IMR-90 (cell line): ENCODE results near the gene HRNR. TPM values are rescaled to one million over a fixed set of nuclear protein-coding genes. Genes with fewer than 3 reads are reported as not detected.
A peak's percentile ranks its signal among the peaks of the same experiment; 100 is the strongest.

Experiments used
- ATAC-seq: fragments of 200-7000 bp; cut with Tn5 transposase; 2 replicates; pipeline ENCODE4 v1.9.1; 2020; ENCODE audit warnings: low read depth, mild to moderate bottlenecking, moderate library complexity
- BruUV-seq: library from RNA; stranded (reverse); fragments of 400-500 nt; replicated peaks from 2 replicates; lab custom pipeline; 2021; lab: Mats Ljungman, UMichigan
- CTCF ChIA-PET: fragments of 300-600 bp; formaldehyde crosslinking; extraction: SDS; loops from one replicate; lab custom pipeline; 2021; ENCODE audit warnings: antibody characterized with exemption; lab: Yijun Ruan, JAX
- POLR2A ChIA-PET: fragments of 300-600 bp; sonication (Branson Sonifier 250); formaldehyde crosslinking; loops from one replicate; lab custom pipeline; 2022; ENCODE audit warnings: antibody characterized with exemption; ENCODE audit not compliant: unreplicated experiment; lab: Charles Lee
- DNase-seq: peaks from one replicate; pipeline ENCODE4 v3.0.0; 2013
- H2AFZ ChIP-seq: replicated peaks from 2 replicates; pipeline ENCODE3; 2013; ENCODE audit warnings: low read length, mild to moderate bottlenecking; ENCODE audit not compliant: poor library complexity
- H2AK5ac ChIP-seq: 2 replicates; pipeline ENCODE4 v1.6.1; 2013; ENCODE audit warnings: low read depth, low read length, inconsistent platforms
- H2AK9ac ChIP-seq: replicated peaks from 2 replicates; pipeline ENCODE3; 2013; ENCODE audit warnings: mild to moderate bottlenecking, low read depth, low read length, moderate library complexity; ENCODE audit not compliant: poor library complexity
- H2BK120ac ChIP-seq: 2 replicates; pipeline ENCODE4 v1.6.1; 2013; ENCODE audit warnings: low read depth, low read length, inconsistent platforms
- H2BK15ac ChIP-seq: 3 replicates; pipeline ENCODE4 v1.6.1; 2013; ENCODE audit warnings: low read depth, low read length, inconsistent platforms
- H2BK20ac ChIP-seq: 2 replicates; pipeline ENCODE4 v1.6.1; 2013; ENCODE audit warnings: low read depth, mild to moderate bottlenecking, inconsistent platforms, low read length, moderate library complexity
- H2BK5ac ChIP-seq: 2 replicates; pipeline ENCODE4 v1.6.1; 2013; ENCODE audit warnings: mild to moderate bottlenecking, low read depth, low read length, inconsistent platforms; ENCODE audit not compliant: poor library complexity, severe bottlenecking
- H3K14ac ChIP-seq: replicated peaks from 2 replicates; pipeline ENCODE4 v1.6.1; 2013; ENCODE audit warnings: low read depth, low read length, inconsistent platforms
- H3K18ac ChIP-seq: 2 replicates; pipeline ENCODE4 v1.6.1; 2013; ENCODE audit warnings: low read depth, low read length, control low read depth
- H3K23ac ChIP-seq: 2 replicates; pipeline ENCODE4 v1.6.1; 2013; ENCODE audit warnings: low read depth, low read length, inconsistent platforms
- H3K27ac ChIP-seq: 2 replicates; pipeline ENCODE4 v1.5.1; 2013; ENCODE audit warnings: mild to moderate bottlenecking, control low read depth, low read length; ENCODE audit not compliant: insufficient read depth
- H3K27me3 ChIP-seq: 2 replicates; pipeline ENCODE4 v1.6.1; 2013; ENCODE audit warnings: low read length; ENCODE audit not compliant: control insufficient read depth, insufficient read depth
- H3K36me3 ChIP-seq: 2 replicates; pipeline ENCODE4 v1.6.1; 2013; ENCODE audit warnings: low read length, mixed read lengths; ENCODE audit not compliant: control insufficient read depth, insufficient read depth
- H3K4ac ChIP-seq: 2 replicates; pipeline ENCODE4 v1.6.1; 2013; ENCODE audit warnings: low read depth, low read length, inconsistent platforms
- H3K4me1 ChIP-seq: 2 replicates; pipeline ENCODE4 v1.6.1; 2013; ENCODE audit warnings: low read length, mixed read lengths; ENCODE audit not compliant: control insufficient read depth, insufficient read depth
- H3K4me2 ChIP-seq: 2 replicates; pipeline ENCODE4 v1.6.1; 2013; ENCODE audit warnings: low read depth, mild to moderate bottlenecking, control low read depth, low read length, moderate library complexity
- H3K4me3 ChIP-seq: 2 replicates; pipeline ENCODE4 v1.5.1; 2013; ENCODE audit warnings: low read depth, mild to moderate bottlenecking, control low read depth, low read length, moderate library complexity; ENCODE audit not compliant: insufficient read depth
- H3K56ac ChIP-seq: 2 replicates; pipeline ENCODE4 v1.6.1; 2013; ENCODE audit warnings: low read length, inconsistent platforms; ENCODE audit not compliant: insufficient read depth; ENCODE audit errors: extremely low read depth
- H3K79me1 ChIP-seq, 2 experiments: 2 replicates each; pipeline ENCODE4 v1.6.1; 2013; ENCODE audit warnings: low read length in 2 of 2, inconsistent platforms in 1 of 2, low read depth in 1 of 2
- H3K9ac ChIP-seq: 2 replicates; pipeline ENCODE4 v1.6.1; 2013; ENCODE audit warnings: low read depth, low read length, control low read depth
- H3K9me1 ChIP-seq: 2 replicates; pipeline ENCODE4 v1.6.1; 2013; ENCODE audit warnings: low read length, inconsistent platforms; ENCODE audit not compliant: insufficient read depth
- H3K9me3 ChIP-seq: 2 replicates; pipeline ENCODE4 v1.6.1; 2013; ENCODE audit warnings: low read length; ENCODE audit not compliant: control insufficient read depth, insufficient read depth
- H4K20me1 ChIP-seq: 2 replicates; pipeline ENCODE4 v1.6.1; 2013; ENCODE audit warnings: low read length, inconsistent platforms; ENCODE audit not compliant: insufficient read depth
- H4K5ac ChIP-seq: 2 replicates; pipeline ENCODE4 v1.6.1; 2013; ENCODE audit warnings: mild to moderate bottlenecking, low read depth, low read length, control low read depth
- H4K8ac ChIP-seq, 2 experiments: 2 replicates each; pipeline ENCODE4 v1.6.1; 2013; ENCODE audit warnings: low read depth in 2 of 2, low read length in 2 of 2, control low read depth in 1 of 2, inconsistent platforms in 1 of 2
- H4K91ac ChIP-seq: 2 replicates; pipeline ENCODE4 v1.6.1; 2013; ENCODE audit warnings: low read depth, low read length, inconsistent platforms; ENCODE audit not compliant: insufficient read depth
- CHD1 ChIP-seq: IDR thresholded peaks from 2 replicates; pipeline ENCODE4 v1.6.1; 2012; ENCODE audit warnings: low read depth, low read length, improper control_type of control experiment
- MAFK ChIP-seq: IDR thresholded peaks from 2 replicates; pipeline ENCODE4 v1.6.1; 2012; ENCODE audit warnings: low read depth, low read length, improper control_type of control experiment
- NFE2L2 ChIP-seq: fragments of 150-350 bp; IDR thresholded peaks from 2 replicates; pipeline ENCODE4 v1.6.1; 2016; ENCODE audit warnings: low read depth, mild to moderate bottlenecking, low read length
- RAD21 ChIP-seq: IDR thresholded peaks from 2 replicates; pipeline ENCODE4 v1.6.1; 2012; ENCODE audit warnings: low read length, improper control_type of control experiment
- WGBS, 2 experiments: methylation state at CpG; one replicate each; pipeline versions ENCODE4 v1.1.5 to v1.1.7; 2013; ENCODE audit warnings: missing lambda C conversion rate in 2 of 2; ENCODE audit not compliant: insufficient read length in 1 of 2; ENCODE audit errors: extremely low coverage in 2 of 2; 5-methylcytosine and 5-hydroxymethylcytosine counted together
- dilution Hi-C: fragments of 300-500 bp; cut with HindIII; formaldehyde crosslinking; loops from one replicate; pipeline ENCODE4 v1.14.3; 2018; ENCODE audit warnings: low sequenced_read_pairs; ENCODE audit not compliant: unreplicated experiment
- in situ Hi-C: fragments of 300-500 bp; cut with MboI; formaldehyde crosslinking; loops from 3 replicates; pipeline ENCODE4 v1.14.3; 2019; ENCODE audit warnings: low sequenced_read_pairs, inconsistent platforms, mixed read lengths
- intact Hi-C: fragments of 100-400 bp; cut with micrococcal nuclease; formaldehyde crosslinking; loops from 2 replicates; pipeline ENCODE4 v1.10.0; 2022
- polyA plus RNA-seq, 3 experiments: library from polyadenylated mRNA; depleted of rRNA; stranded (reverse); fragments of >200 nt; gene quantifications; 2 replicates each; pipeline ENCODE4 v1.2.3, GENCODE V29; 2012; ENCODE audit warnings: low replicate concordance in 1 of 3
- total RNA-seq: library from RNA; depleted of rRNA; stranded (reverse); fragments of >200 nt; gene quantifications from 2 replicates; pipeline ENCODE4 v1.2.3, GENCODE V29; 2012

Gene HRNR
- total and polyA plus RNA-seq, 2 of the 4 experiments (the other 2 are of a cell fraction) = under 0.01 TPM; not detected in 1

GRCh38 chr1:152167835-152168534 is 56.0 kb downstream of the HRNR start:
- POLR2A ChIA-PET = no interaction called here

More at GRCh38 chr1:152167835-152168534, 56.0 kb downstream of the HRNR start:
- Histone ChIP-seq H2AK9ac (no peak overlapping the region), H2AK5ac (no peak overlapping the region), H3K9ac (no peak overlapping the region), H3K9me1 (no peaks in the 10 kb centered on the region), H3K79me1 (no peaks in the 10 kb centered on the region), H3K36me3 (no peaks in the 10 kb centered on the region), H3K4me3 (no peak overlapping the region), H3K4me1 (no peaks in the 10 kb centered on the region; the same call in 1 of the 2 replicates), H3K56ac (no peak overlapping the region), H4K20me1 (no peaks in the 10 kb centered on the region), H3K18ac (no peak overlapping the region), H4K91ac (no peak overlapping the region), H3K4ac (no peak overlapping the region), H2BK5ac (no peak overlapping the region), H4K5ac (no peak overlapping the region), H3K9me3 (no peaks in the 10 kb centered on the region), H2AFZ (no peak overlapping the region), H3K27me3 (peaks cover 5% of the 10 kb centered on the region; the same call in 1 of the 2 replicates), H3K23ac (no peak overlapping the region), H4K8ac (no peak overlapping the region), H3K4me2 (no peak overlapping the region), H3K14ac (no peak overlapping the region), H2BK20ac (no peak overlapping the region), H2BK15ac (no peak overlapping the region), H2BK120ac (no peak overlapping the region), H3K27ac (no peak overlapping the region)
- WGBS, 2 experiments = no CpG with 5 or more reads among the region's 3 CpGs
- dilution Hi-C loops (no loop called here), in situ Hi-C loops (no loop called here), intact Hi-C loops (no loop called here)
- CTCF ChIA-PET = no interaction called here
- TF ChIP-seq NFE2L2 (peak; percentile 70; the same call in 1 of the 2 replicates), CHD1 (no peak), MAFK (no peak), RAD21 (no peak)
- no TSS peak for BruUV-seq
- peak; percentile 8 for DNase-seq
- ATAC-seq = no peak
